ENCODE measurements around the gene YBX1.
"Not testable (repeated sequence)": the region's sequence is repeated elsewhere in the genome, so short reads cannot be mapped to it uniquely, and the experiment has no call there.

Gene YBX1

DNA sequence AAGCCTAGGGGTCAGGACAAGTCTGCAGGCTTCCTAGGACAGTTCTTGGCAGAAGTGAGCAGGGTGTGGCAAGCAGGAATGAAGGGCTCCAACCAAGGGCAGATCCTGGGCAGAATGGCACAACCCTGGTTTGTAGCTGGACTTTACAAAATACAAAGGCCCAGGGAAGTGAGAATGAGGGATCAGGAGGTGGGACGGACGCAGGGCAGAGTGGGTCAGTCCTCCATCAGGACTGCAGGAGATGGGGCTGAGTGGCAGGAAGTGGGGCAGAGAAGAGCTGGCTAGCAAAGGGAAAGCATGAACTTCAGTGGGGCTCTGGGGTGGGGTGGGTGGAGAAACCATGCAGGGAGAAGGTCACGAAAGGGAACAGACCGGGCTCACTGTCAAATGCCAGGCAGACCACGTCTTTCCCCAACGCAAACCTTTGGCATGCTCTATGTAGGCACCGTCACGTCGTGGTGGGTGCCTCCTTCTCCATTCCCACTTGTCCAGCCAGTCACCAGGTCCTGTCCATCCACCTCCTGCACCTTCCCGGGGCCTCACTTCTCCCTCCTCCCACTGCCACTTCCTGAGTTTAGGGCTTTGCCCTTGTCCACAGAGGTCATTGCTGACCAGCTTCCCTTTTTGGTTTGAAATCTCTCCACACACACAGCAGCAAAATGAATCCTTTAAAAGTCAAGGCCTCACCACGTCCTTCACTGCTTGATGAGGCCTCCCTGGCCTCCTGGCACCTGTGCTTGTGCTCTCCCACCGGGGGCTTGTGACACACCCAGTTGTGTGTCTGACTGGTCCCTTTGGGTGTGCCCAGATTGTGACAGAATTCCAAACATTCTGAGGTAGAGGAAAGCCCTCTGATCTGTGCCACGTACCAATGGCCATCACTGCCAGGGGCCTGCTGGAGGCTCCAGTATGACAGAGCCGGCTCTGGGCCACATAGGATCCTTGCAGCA, 66.5 kb downstream of the YBX1 start:
- TF ChIP-seq, protein P1, sequence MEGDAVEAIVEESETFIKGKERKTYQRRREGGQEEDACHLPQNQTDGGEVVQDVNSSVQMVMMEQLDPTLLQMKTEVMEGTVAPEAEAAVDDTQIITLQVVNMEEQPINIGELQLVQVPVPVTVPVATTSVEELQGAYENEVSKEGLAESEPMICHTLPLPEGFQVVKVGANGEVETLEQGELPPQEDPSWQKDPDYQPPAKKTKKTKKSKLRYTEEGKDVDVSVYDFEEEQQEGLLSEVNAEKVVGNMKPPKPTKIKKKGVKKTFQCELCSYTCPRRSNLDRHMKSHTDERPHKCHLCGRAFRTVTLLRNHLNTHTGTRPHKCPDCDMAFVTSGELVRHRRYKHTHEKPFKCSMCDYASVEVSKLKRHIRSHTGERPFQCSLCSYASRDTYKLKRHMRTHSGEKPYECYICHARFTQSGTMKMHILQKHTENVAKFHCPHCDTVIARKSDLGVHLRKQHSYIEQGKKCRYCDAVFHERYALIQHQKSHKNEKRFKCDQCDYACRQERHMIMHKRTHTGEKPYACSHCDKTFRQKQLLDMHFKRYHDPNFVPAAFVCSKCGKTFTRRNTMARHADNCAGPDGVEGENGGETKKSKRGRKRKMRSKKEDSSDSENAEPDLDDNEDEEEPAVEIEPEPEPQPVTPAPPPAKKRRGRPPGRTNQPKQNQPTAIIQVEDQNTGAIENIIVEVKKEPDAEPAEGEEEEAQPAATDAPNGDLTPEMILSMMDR (IDR thresholded peaks at IDR 0.05; ENCODE audit: low read depth, low read length, missing control alignments), result no peak
- no peak for DNase-seq (ENCODE audit: low read depth)
- no peak overlapping the region for H3K4me3 ChIP-seq (ENCODE audit: low read depth, low read length)

DNA sequence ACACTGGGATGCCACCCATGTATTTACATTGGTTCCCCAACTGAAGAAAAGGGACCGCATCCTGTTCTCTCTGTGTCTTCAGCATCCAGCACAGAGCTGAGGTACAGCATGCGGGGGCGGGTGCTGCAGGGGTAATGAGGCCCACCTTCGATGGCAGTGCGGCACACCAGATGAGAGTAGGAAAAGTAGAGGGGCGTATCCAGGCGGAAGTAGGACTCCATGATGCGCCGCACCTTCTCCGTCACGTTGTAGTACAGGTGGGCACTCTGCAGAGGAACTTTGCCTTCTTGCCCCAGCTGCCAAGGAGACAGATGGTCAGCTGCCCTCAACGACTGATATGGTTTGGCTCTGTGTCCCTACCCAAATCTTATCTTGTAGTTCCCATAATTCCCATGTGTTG, 67.8 kb downstream of the YBX1 start:
- no peak overlapping the region for H3K4me3 ChIP-seq (ENCODE audit: low read depth, low read length)
- no peak for DNase-seq (ENCODE audit: low read depth)
- TF ChIP-seq, protein P1 (IDR thresholded peaks at IDR 0.05; ENCODE audit: low read depth, low read length, missing control alignments), result no peak

DNA sequence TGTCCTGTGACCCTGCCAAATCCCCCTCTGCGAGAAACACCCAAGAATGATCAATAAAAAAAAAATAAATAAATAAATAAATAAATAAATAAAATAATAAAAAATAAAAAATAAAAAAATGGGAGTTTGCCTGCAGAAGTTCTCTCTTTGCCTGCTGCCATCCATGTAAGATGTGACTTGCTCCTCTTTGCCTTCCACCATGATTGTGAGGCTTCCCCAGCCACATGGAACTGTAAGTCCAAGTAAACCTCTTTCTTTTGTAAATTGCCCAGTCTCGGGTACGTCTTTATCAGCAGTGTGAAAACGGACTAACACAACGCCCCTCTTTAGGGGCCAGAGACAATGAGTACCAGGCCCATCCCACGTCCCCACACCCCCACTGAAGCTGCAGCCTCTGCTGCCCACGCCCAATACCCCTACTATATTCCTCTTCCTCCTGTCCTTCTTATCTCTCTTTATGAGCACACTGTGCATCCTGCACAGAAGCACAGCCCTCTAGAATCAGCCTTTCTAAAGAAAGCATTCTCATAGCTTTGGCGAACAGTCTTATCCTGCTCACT, 69.4 kb downstream of the YBX1 start:
- not testable (repeated sequence) for DNase-seq (ENCODE audit: low read depth)

GRCh38 chr1:42752284-42752683, 70.1 kb downstream of the YBX1 start:
- TF ChIP-seq, protein P1 (IDR thresholded peaks at IDR 0.05; ENCODE audit: low read depth, low read length, missing control alignments), result no peak
- DNase-seq (ENCODE audit: low read depth), result no peak
- no peak overlapping the region for H3K4me3 ChIP-seq (ENCODE audit: low read depth, low read length)

More for the DNA sequence above, 69.4 kb downstream of the YBX1 start:
- not testable (repeated sequence) for H3K4me3 ChIP-seq (ENCODE audit: low read depth, low read length)

- TF ChIP-seq, protein P1 (IDR thresholded peaks at IDR 0.05; ENCODE audit: low read depth, low read length, missing control alignments), result no peak
- H3K4me3 ChIP-seq (ENCODE audit: low read depth, low read length), result no peak overlapping the region
- DNase-seq (ENCODE audit: low read depth), result no peak
Observed at GRCh38 chr1:42753070-42753469, 70.9 kb downstream of the YBX1 start.
